Measurements from ENCODE around the gene GSK3B. TPM values are rescaled to one million over a fixed set of nuclear protein-coding genes. Genes with fewer than 3 reads are reported as not detected.

Gene GSK3B
- total RNA-seq, 6 experiments from 2014 or later: 14.4 to 19.4 (median 18.4) TPM

DNA sequence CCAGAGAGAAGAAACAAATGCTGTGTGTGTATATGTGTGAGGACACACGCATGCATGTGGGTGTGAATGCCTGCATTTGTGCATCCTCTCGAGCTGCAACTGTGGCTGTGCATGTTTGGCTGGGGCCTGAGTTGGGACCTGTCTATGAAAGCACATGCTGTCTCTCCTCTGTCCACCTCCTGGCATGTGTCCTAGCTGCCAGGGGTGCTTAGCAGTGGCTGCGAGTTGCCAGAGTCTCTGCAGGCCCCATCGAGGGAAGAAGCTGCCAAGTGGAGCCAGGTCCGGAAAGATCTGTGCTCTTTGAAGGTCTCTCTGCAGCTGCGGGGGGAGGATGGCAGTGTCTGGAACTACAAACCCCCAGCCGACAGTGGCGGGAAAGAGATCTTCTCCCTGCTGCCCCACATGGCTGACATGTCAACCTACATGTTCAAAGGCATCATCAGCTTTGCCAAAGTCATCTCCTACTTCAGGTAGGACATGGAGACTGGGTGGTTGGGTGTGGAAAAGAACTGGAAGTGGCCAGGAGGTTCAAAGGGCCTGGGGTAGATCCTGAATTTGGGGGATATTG is 281.7 kb downstream of the GSK3B start:
- no peak for ATAC-seq
- Histone ChIP-seq H3K36me3 (peaks cover 0 to 64% (median 18%) of the 10 kb centered on the region in 4 donors), H3K27ac (no peak overlapping the region), H3K4me1 (no peaks in the 10 kb centered on the region), H3K4me3 (no peak overlapping the region), H3K9me3 (no peaks in the 10 kb centered on the region), H3K27me3 (no peaks in the 10 kb centered on the region)
- WGBS (ENCODE audit: insufficient coverage, low coverage, low lambda C conversion rate, missing lambda C conversion rate): 88% methylated on average over 2 of the region's 8 CpGs
- TF ChIP-seq POLR2A (IDR thresholded peaks at IDR 0.05) (no peak), CTCF (IDR thresholded peaks at IDR 0.05) (no peak)
- intact Hi-C loops (cut with DNase I): no loop called here
- DNase-seq: peak in 1 of 3 donors; percentile 36

- intact Hi-C loops (cut with DNase I): no loop called here
- peak; percentile 18 to 39 (median 30) for ATAC-seq
These were observed 284.2 kb downstream of the GSK3B start for GRCh38 chr3:119810018-119810435.

DNA sequence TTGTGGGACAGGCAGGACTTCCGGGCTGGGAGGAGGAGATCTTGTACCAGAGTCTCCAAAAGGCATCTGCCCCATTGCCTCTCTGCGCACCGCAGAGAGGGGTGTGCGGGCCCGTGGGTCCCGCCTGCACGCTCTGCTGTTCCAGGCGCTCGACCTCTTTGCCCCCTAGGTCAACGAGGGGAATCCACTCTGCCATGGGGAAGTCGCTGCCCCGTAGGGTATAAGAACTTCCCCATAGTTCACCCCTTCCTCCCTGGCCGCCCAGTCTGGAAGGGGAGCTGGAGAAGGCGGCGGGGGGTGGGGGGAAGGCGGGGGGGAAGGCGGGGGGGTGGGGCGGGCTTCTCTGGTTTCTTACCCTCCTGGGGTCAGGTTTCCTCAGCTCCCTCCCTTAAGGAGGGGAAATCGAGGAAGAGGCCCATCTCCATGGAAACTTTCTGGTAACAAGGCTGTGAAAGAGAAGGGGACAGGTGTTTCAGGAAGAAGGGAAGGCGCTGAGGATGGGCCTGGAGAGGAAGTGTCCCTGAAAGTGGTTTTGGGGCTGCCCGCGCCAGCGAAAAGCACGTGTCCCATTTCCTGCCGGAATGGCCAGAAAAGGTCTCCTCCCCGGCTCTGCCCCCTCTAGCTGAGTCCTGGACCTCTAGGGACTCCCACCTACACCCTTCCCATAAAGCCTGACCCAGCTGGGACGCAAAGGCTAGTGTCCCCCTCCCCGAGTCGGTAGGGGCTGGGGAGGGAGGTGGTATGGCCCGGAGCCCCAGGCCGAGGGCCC is 284.8 kb downstream of the GSK3B start:
- no peak for TF ChIP-seq POLR2A (IDR thresholded peaks at IDR 0.05)
- TF ChIP-seq CTCF (IDR thresholded peaks at IDR 0.05): no peak
- Histone ChIP-seq H3K36me3 (peaks cover 0 to 56% (median 17%) of the 10 kb centered on the region in 4 donors), H3K4me3 (peak overlapping the region; percentile 12 to 40 (median 20)), H3K27ac (no peak overlapping the region), H3K4me1 (no peaks in the 10 kb centered on the region), H3K27me3 (no peaks in the 10 kb centered on the region), H3K9me3 (no peaks in the 10 kb centered on the region)
- intact Hi-C loops (cut with DNase I): no loop called here
- 40% methylated on average over 1 of the region's 31 CpGs for WGBS (ENCODE audit: insufficient coverage, low coverage, low lambda C conversion rate, missing lambda C conversion rate)
- DNase-seq: peak in 1 of 3 donors; percentile 33
- peak in 2 of 4 donors; percentile 3 to 25 for ATAC-seq

More at GRCh38 chr3:119810018-119810435, 284.2 kb downstream of the GSK3B start:
- WGBS (ENCODE audit: insufficient coverage, low coverage, low lambda C conversion rate, missing lambda C conversion rate): 60% methylated on average over 4 of the region's 33 CpGs
- Histone ChIP-seq H3K4me3 (peak overlapping the region; percentile 12 to 40 (median 20)), H3K27me3 (no peaks in the 10 kb centered on the region), H3K9me3 (no peaks in the 10 kb centered on the region), H3K27ac (no peak overlapping the region), H3K4me1 (no peaks in the 10 kb centered on the region), H3K36me3 (peaks cover 0 to 59% (median 17%) of the 10 kb centered on the region in 4 donors)
- DNase-seq: peak in 1 of 3 donors; percentile 44
- TF ChIP-seq CTCF (IDR thresholded peaks at IDR 0.05) (no peak), POLR2A (IDR thresholded peaks at IDR 0.05) (no peak)

- no peaks in the 10 kb centered on the region for H3K4me1 ChIP-seq
- H3K9me3 ChIP-seq: no peaks in the 10 kb centered on the region
- ATAC-seq (no peak), DNase-seq (peak in 1 of 3 donors; percentile 41)
- peaks cover 0 to 55% (median 17%) of the 10 kb centered on the region in 4 donors for H3K36me3 ChIP-seq
- no peaks in the 10 kb centered on the region for H3K27me3 ChIP-seq
- intact Hi-C loops (cut with DNase I): no loop called here
- no peak overlapping the region for H3K4me3 ChIP-seq
- no peak for TF ChIP-seq CTCF (IDR thresholded peaks at IDR 0.05)
- TF ChIP-seq POLR2A (IDR thresholded peaks at IDR 0.05): no peak
- H3K27ac ChIP-seq: no peak overlapping the region
- WGBS (ENCODE audit: insufficient coverage, low coverage, low lambda C conversion rate, missing lambda C conversion rate): 93% methylated on average over 3 of the region's 6 CpGs
These were observed 285.4 kb downstream of the GSK3B start for GRCh38 chr3:119808843-119809242.
